ENCODE data around the gene RGS19. TPM values are rescaled to one million over a fixed set of nuclear protein-coding genes. Genes with fewer than 3 reads are reported as not detected.

RGS19 gene
- total and polyA plus RNA-seq, 2 of the 8 experiments (the other 6 are each of a cell fraction or from before 2014, with no cell fraction given) = 12.7 to 16.8 TPM

- Histone ChIP-seq H3K36me3 (ENCODE audit: control insufficient read depth in 2 of 4, insufficient read depth in 4 of 4, low read length in 3 of 4) (peaks cover 0 to 10% (median 0%) of the 10 kb centered on the region in 4 experiments; a peak in 1 of 8 replicates), H3K4me1 (replicated peaks in 1 of 4; ENCODE audit: control insufficient read depth in 3 of 4, insufficient read depth in 4 of 4, low read length in 3 of 4) (peaks cover 0 to 35% (median 13%) of the 10 kb centered on the region in 4 experiments; a peak in 6 of 7 replicates), H3K23me2 (ENCODE audit: low read depth, low read length) (peaks cover 4% of the 10 kb centered on the region; the same call in 1 of the 2 replicates), H2BK20ac (ENCODE audit: low read length) (no peak overlapping the region), H2BK120ac (replicated peaks; ENCODE audit: low read depth, low read length) (no peak overlapping the region), H4K8ac (ENCODE audit: extremely low read depth, insufficient read depth, low read length) (no peak overlapping the region; the same call in 1 of the 2 replicates), H3K4me2 (ENCODE audit: insufficient read depth in 1 of 2, low read depth in 2 of 2, low read length in 2 of 2) (peak overlapping the region; percentile 17 to 53; a peak in 3 of 4 replicates), H3K4ac (replicated peaks; ENCODE audit: insufficient read length, low read depth, low read length) (no peak overlapping the region), H3K23ac (ENCODE audit: insufficient read length) (no peak overlapping the region), H3K27me3 (replicated peaks in 1 of 4; ENCODE audit: control insufficient read depth in 3 of 4, extremely low read depth in 1 of 4, insufficient read depth in 3 of 4, low read length in 3 of 4) (peaks cover 44 to 68% (median 60%) of the 10 kb centered on the region in 4 experiments), H4K5ac (ENCODE audit: insufficient read length, low read depth, low read length) (no peak overlapping the region), H2BK12ac (ENCODE audit: low read depth, low read length) (no peak overlapping the region), H3K79me1 (ENCODE audit: low read depth, low read length) (no peaks in the 10 kb centered on the region), H3K56ac (replicated peaks; ENCODE audit: insufficient read length, low read depth, low read length) (no peak overlapping the region), H3K9me3 (ENCODE audit: insufficient read depth in 2 of 2, low read depth in 1 of 2, low read length in 1 of 2) (no peaks in the 10 kb centered on the region), H3K14ac (ENCODE audit: insufficient read length) (no peak overlapping the region), H3K27ac (ENCODE audit: low read depth, low read length) (no peak overlapping the region), H3K4me3 (ENCODE audit: extremely low read depth in 1 of 4, insufficient read depth in 2 of 4, low read depth in 3 of 4, low read length in 4 of 4) (peak overlapping the region in 1 of 4 experiments; percentile 38; a peak in 1 of 8 replicates), H3K79me2 (ENCODE audit: control insufficient read depth in 1 of 2, insufficient read depth in 2 of 2, low read length in 2 of 2) (no peaks in the 10 kb centered on the region), H3K18ac (ENCODE audit: extremely low read depth, low read length) (no peak overlapping the region; the same call in 1 of the 2 replicates), H2BK5ac (ENCODE audit: low read depth, low read length) (no peak overlapping the region), H4K20me1 (replicated peaks in 1 of 2; ENCODE audit: control insufficient read depth in 1 of 2, insufficient read depth in 2 of 2, low read length in 2 of 2) (no peaks in the 10 kb centered on the region), H2AFZ (ENCODE audit: low read length) (no peak overlapping the region), H4K91ac (replicated peaks; ENCODE audit: insufficient read length, low read length) (no peak overlapping the region), H3K9ac (replicated peaks in 1 of 4; ENCODE audit: extremely low read depth in 1 of 4, low read depth in 3 of 4, low read length in 3 of 4) (no peak overlapping the region), H2BK15ac (ENCODE audit: low read length) (no peak overlapping the region), H2AK5ac (ENCODE audit: low read depth, low read length) (0 out of 2 replicates have a peak overlapping the region, but pooled peaks have one; percentile 39)
- DNase-seq (ENCODE audit: low read depth in 1 of 2, low spot score in 2 of 2) (no peak), FAIRE-seq (no peak)
- POLR2A ChIA-PET (ENCODE audit: partially characterized antibody) = interaction anchor here (0.6 to 2.0 kb wide), 4 partner anchors 10 to 206 kb away, joined by 3 to 9 read pairs (median 3); partner anchors contain the start of gene PCMTD2
- CTCF ChIA-PET (ENCODE audit: partially characterized antibody) = interaction anchor here (0.6 to 15.0 kb wide), 5 partner anchors 9 to 1650 kb away, joined by 3 to 139 read pairs (median 25); partner anchors contain the start of genes LKAAEAR1, OPRL1 and RGS19
- WGBS, 2 experiments (ENCODE audit: extremely low coverage in 1 of 2, insufficient coverage in 1 of 2, insufficient read length in 1 of 2, insufficient replicate concordance in 2 of 2, low coverage in 1 of 2, low lambda C conversion rate in 2 of 2, missing lambda C conversion rate in 1 of 2) = 46% methylated on average over 16 of the region's 16 CpGs; no CpG with 5 or more reads in 1 of the 2 experiments
- TF ChIP-seq E2F6 (IDR thresholded peaks at IDR 0.05) (no peak), MAFK (IDR thresholded peaks at IDR 0.05; ENCODE audit: low read depth, low read length) (no peak), EZH2 (IDR thresholded peaks at IDR 0.05; ENCODE audit: low read depth, low read length, severe bottlenecking) (peak; percentile 47), SAP30 (IDR thresholded peaks at IDR 0.05; ENCODE audit: insufficient read depth, insufficient replicate concordance, low read length) (no peak), KDM1A (IDR thresholded peaks at IDR 0.05; ENCODE audit: borderline replicate concordance, low read length) (no peak), JUN (IDR thresholded peaks at IDR 0.05; ENCODE audit: low read depth, low read length) (no peak), BCL11A (IDR thresholded peaks at IDR 0.05; ENCODE audit: low read depth in 2 of 2, low read length in 2 of 2) (no peak), SUZ12 (IDR thresholded peaks at IDR 0.05; ENCODE audit: low read length) (peak; percentile 64), EP300 (IDR thresholded peaks at IDR 0.05; ENCODE audit: borderline replicate concordance in 1 of 2, low read depth in 2 of 2, low read length in 2 of 2) (no peak), PHF8 (conservative IDR thresholded peaks at IDR 0.05; ENCODE audit: low read depth, low read length) (no peak), EGR1 (IDR thresholded peaks at IDR 0.05; ENCODE audit: borderline replicate concordance, low read depth, low read length) (no peak), FOSL1 (IDR thresholded peaks at IDR 0.05; ENCODE audit: insufficient read depth, low read depth, low read length) (no peak)
Observed at GRCh38 chr20:64049878-64050260, 29.4 kb downstream of the RGS19 start.
